ENCODE data around the gene LMF1.

GRCh38 chr16:874366-875181 lies 96.2 kb downstream of the LMF1 start:
- TF ChIP-seq CTCF (IDR thresholded peaks at IDR 0.05 in 4 of 5, conservative IDR thresholded peaks at IDR 0.05 in 1 of 5) (no peak), POLR2A (IDR thresholded peaks at IDR 0.05) (no peak)
